K562 (cell line): ENCODE data around the gene CRYBG2. TPM values are rescaled to one million over a fixed set of nuclear protein-coding genes. Genes with fewer than 3 reads are reported as not detected.

Experiments
- ARID3A ChIP-seq: IDR thresholded peaks from 2 replicates; pipeline ENCODE4 v1.6.1; 2012; ENCODE audit warnings: low read depth, low read length, improper control_type of control experiment, borderline replicate concordance
- ARID3B ChIP-seq: fragments of 250-450 bp; sonication (Bioruptor Pico); IDR thresholded peaks from 2 replicates; pipeline ENCODE4 v1.4.0; 2020; ENCODE audit warnings: borderline replicate concordance
- CBX5 ChIP-seq: IDR thresholded peaks from 2 replicates; pipeline ENCODE4 v1.6.1; 2014; ENCODE audit warnings: low read depth, borderline replicate concordance
- E2F5 ChIP-seq: sonication (generic); formaldehyde crosslinking; IDR thresholded peaks from 2 replicates; pipeline ENCODE4 v1.8.0; 2022; ENCODE audit warnings: mild to moderate bottlenecking, missing genetic modification reagents
- ELK1 ChIP-seq: sonication (generic); formaldehyde crosslinking; IDR thresholded peaks from 2 replicates; pipeline ENCODE4 v1.8.1; 2022; ENCODE audit warnings: missing genetic modification reagents
- HDGF ChIP-seq: fragments of 450-650 bp; IDR thresholded peaks from 2 replicates; pipeline ENCODE4 v1.6.1; 2016
- HNRNPH1 ChIP-seq: fragments of 200-400 bp; formaldehyde crosslinking; optimal IDR thresholded peaks from 2 replicates; pipeline ENCODE3; 2017; ENCODE audit warnings: low read depth, mild to moderate bottlenecking, low read length, moderate library complexity
- ILK ChIP-seq: fragments of 450-650 bp; IDR thresholded peaks from 2 replicates; pipeline ENCODE4 v1.6.1; 2016; ENCODE audit warnings: missing genetic modification characterization, low read depth, mild to moderate bottlenecking, missing compliant biosample characterization, moderate library complexity, borderline replicate concordance
- IRF1 ChIP-seq: sonication (generic); formaldehyde crosslinking; IDR thresholded peaks from 2 replicates; pipeline ENCODE4 v1.8.0; 2022; ENCODE audit warnings: missing genetic modification reagents, mild to moderate bottlenecking, borderline replicate concordance
- NR4A1 ChIP-seq, 2 experiments: fragments of 250-450 bp in 1 of 2; fragments of 450-650 bp in 1 of 2; sonication (Bioruptor Pico) in 1 of 2; IDR thresholded peaks; 2 replicates each; pipeline versions ENCODE4 v1.4.0 to v1.6.1; 2016 to 2020; ENCODE audit warnings: mild to moderate bottlenecking in 2 of 2, missing compliant biosample characterization in 1 of 2, missing genetic modification characterization in 1 of 2, moderate library complexity in 1 of 2
- PHB2 ChIP-seq: fragments of 450-650 bp; IDR thresholded peaks from 2 replicates; pipeline ENCODE4 v1.6.1; 2017; ENCODE audit warnings: low read depth
- PKNOX1 ChIP-seq: fragments of 450-650 bp; IDR thresholded peaks from 2 replicates; pipeline ENCODE4 v1.6.1; 2016
- POLR2H ChIP-seq: IDR thresholded peaks from 2 replicates; pipeline ENCODE4 v1.6.1; 2016; ENCODE audit warnings: missing genetic modification characterization, low read depth, mild to moderate bottlenecking, control low read depth, missing compliant biosample characterization, moderate library complexity
- PURB ChIP-seq: sonication (generic); formaldehyde crosslinking; IDR thresholded peaks from 2 replicates; pipeline ENCODE4 v1.9.0; 2021; ENCODE audit warnings: low read depth, mild to moderate bottlenecking, missing genetic modification reagents
- RBM22 ChIP-seq: fragments of 200-400 bp; formaldehyde crosslinking; IDR thresholded peaks from 2 replicates; pipeline ENCODE4 v1.6.1; 2018; ENCODE audit warnings: low read length, low read depth; ENCODE audit not compliant: poor library complexity, severe bottlenecking
- SMAD3 ChIP-seq: fragments of 450-650 bp; formaldehyde crosslinking; conservative IDR thresholded peaks from 2 replicates; pipeline ENCODE4 v1.4.0; 2020; ENCODE audit warnings: mild to moderate bottlenecking
- SP1 ChIP-seq: sonication (generic); formaldehyde crosslinking; IDR thresholded peaks from 2 replicates; pipeline ENCODE4 v1.8.1; 2022; ENCODE audit warnings: mild to moderate bottlenecking, missing genetic modification reagents
- U2AF1 ChIP-seq: fragments of 200-400 bp; formaldehyde crosslinking; optimal IDR thresholded peaks from 2 replicates; pipeline ENCODE3; 2017; ENCODE audit warnings: mild to moderate bottlenecking, low read depth, low read length, moderate library complexity
- ZNF146 ChIP-seq: IDR thresholded peaks from one replicate; pipeline ENCODE4 v1.6.1; 2018; ENCODE audit warnings: missing compliant biosample characterization; ENCODE audit not compliant: unreplicated experiment
- ZNF24 ChIP-seq: fragments of 450-650 bp; IDR thresholded peaks from 2 replicates; pipeline ENCODE4 v1.6.1; 2016
- ZNF384 ChIP-seq: IDR thresholded peaks from 2 replicates; pipeline ENCODE4 v1.6.1; 2012; ENCODE audit warnings: low read depth, low read length, improper control_type of control experiment
- polyA plus RNA-seq, 8 experiments: library from polyadenylated mRNA; depleted of rRNA in 4 of 8; stranded (reverse) in 5 of 8; unstranded in 3 of 8; fragments of >200 nt; fragmentation: Nextera tagmentation in 2 of 8; fragmentation: Illumina TruSeq in 1 of 8; extraction: Ambion mirVana in 2 of 8; extraction: Trizol in 1 of 8; gene quantifications; 2 replicates each; pipeline versions ENCODE4 v1.2.1 to v1.2.3, GENCODE V29; 2011 to 2014; ENCODE audit warnings: inconsistent platforms in 1 of 8, missing spikeins in 1 of 8
- total RNA-seq, 7 experiments: library from RNA; depleted of rRNA in 6 of 7; stranded (reverse); fragments of >200 nt in 6 of 7; fragmentation: Illumina TruSeq in 2 of 7; extraction: Trizol in 2 of 7; gene quantifications; 2 replicates each; pipeline versions ENCODE4 v1.2.1 to v1.2.3, GENCODE V29; 2011 to 2021; ENCODE audit warnings: low replicate concordance in 1 of 7

Gene CRYBG2
- total and polyA plus RNA-seq, 9 of the 15 experiments (the other 6 are each of a cell fraction or from before 2014, with no cell fraction given): 0.39 to 8.5 (median 3.7) TPM

- TF ChIP-seq NR4A1 (CRISPR knock-in tag; IDR thresholded peaks at IDR 0.05): no peak
- TF ChIP-seq NR4A1 (tag; IDR thresholded peaks at IDR 0.05): no peak
- TF ChIP-seq PURB (CRISPR knock-in tag): no peak
- TF ChIP-seq ZNF24: peak; percentile 86
- TF ChIP-seq HNRNPH1: no peak
- no peak for TF ChIP-seq POLR2H (tag)
- TF ChIP-seq ARID3A: no peak
- TF ChIP-seq SP1: peak; percentile 82
- no peak for TF ChIP-seq ILK
- peak; percentile 51 for TF ChIP-seq ZNF384
- TF ChIP-seq E2F5 (CRISPR knock-in tag): no peak
- no peak for TF ChIP-seq ELK1 (CRISPR knock-in tag)
- no peak for TF ChIP-seq U2AF1
- no peak for TF ChIP-seq ARID3B
- TF ChIP-seq CBX5: no peak
- no peak for TF ChIP-seq SMAD3
- no peak for TF ChIP-seq PHB2
- no peak for TF ChIP-seq PKNOX1
- TF ChIP-seq HDGF: peak; percentile 96
- TF ChIP-seq ZNF146 (CRISPR knock-in tag): no peak
- no peak for TF ChIP-seq RBM22
- TF ChIP-seq IRF1: no peak
Measured at GRCh38 chr1:26321315-26322041, 32.5 kb downstream of the CRYBG2 start (continued).
